ENCODE measurements around the gene LCN15.

Gene LCN15

GRCh38 chr9:136720251-136720897, 43.9 kb downstream of the LCN15 start:
- no peaks in the 10 kb centered on the region for H3K9me3 ChIP-seq (ENCODE audit: control insufficient read depth, insufficient read depth, low read depth, low read length)
- ChIA-PET CTCF (interaction anchor here (0.7 to 1.2 kb wide), 2 partner anchors 54 to 376 kb away, joined by 3 read pairs; no protein-coding TSS in a partner anchor), POLR2A (interaction anchor here (0.5 to 1.8 kb wide), 3 partner anchors 34 to 350 kb away, joined by 3 to 8 read pairs (median 4); partner anchors contain the start of genes AGPAT2 and SAPCD2)
- H3K4me3 ChIP-seq (ENCODE audit: low read depth, low read length), result no peak overlapping the region
- no peak overlapping the region for H3K27ac ChIP-seq (ENCODE audit: extremely low read depth, low read depth, low read length)
- no peaks in the 10 kb centered on the region for H3K4me1 ChIP-seq (ENCODE audit: control insufficient read depth, insufficient read depth, low read length)
- peaks cover 0 to 67% of the 10 kb centered on the region in 2 experiments; a peak in 2 of 3 replicates for H3K36me3 ChIP-seq (ENCODE audit: control insufficient read depth in 2 of 2, insufficient read depth in 1 of 2, low read length in 2 of 2)
- TF ChIP-seq ZNF600 (tag by site-specific recombination; IDR thresholded peaks at IDR 0.05) (peak; percentile 73), SETDB1 (IDR thresholded peaks at IDR 0.05; ENCODE audit: insufficient read length, low read length) (no peak), GLI2 (tag by site-specific recombination; IDR thresholded peaks at IDR 0.05; ENCODE audit: borderline replicate concordance, low read depth) (no peak), SCRT1 (tag by site-specific recombination; IDR thresholded peaks at IDR 0.05; ENCODE audit: borderline replicate concordance) (no peak), ZNF670 (tag by site-specific recombination; IDR thresholded peaks at IDR 0.05; ENCODE audit: low read depth) (no peak), ZNF140 (tag by site-specific recombination; IDR thresholded peaks at IDR 0.05) (no peak), YY1 (tag by site-specific recombination; IDR thresholded peaks at IDR 0.05) (no peak), TCF7L2 (IDR thresholded peaks at IDR 0.05; ENCODE audit: borderline replicate concordance, low read depth, low read length) (no peak), ZNF426 (tag by site-specific recombination; IDR thresholded peaks at IDR 0.05) (no peak), SP3 (tag by site-specific recombination; IDR thresholded peaks at IDR 0.05) (0 out of 2 replicates have a peak, but pooled peaks have one; percentile 23), ZSCAN18 (tag by site-specific recombination; IDR thresholded peaks at IDR 0.05) (no peak), ZNF223 (tag by site-specific recombination; IDR thresholded peaks at IDR 0.05) (peak; percentile 71; the same call in 1 of the 2 replicates), ZNF391 (tag by site-specific recombination; IDR thresholded peaks at IDR 0.05; ENCODE audit: borderline replicate concordance, low read depth) (no peak), KLF8 (tag by site-specific recombination; IDR thresholded peaks at IDR 0.05) (peak; percentile 75), ZFHX2 (tag by site-specific recombination; conservative IDR thresholded peaks at IDR 0.05) (no peak), GLIS1 (tag by site-specific recombination; IDR thresholded peaks at IDR 0.05) (peak; percentile 98), ZFP69B (tag by site-specific recombination; IDR thresholded peaks at IDR 0.05) (no peak; the same call in 1 of the 2 replicates), ZNF324 (tag by site-specific recombination; IDR thresholded peaks at IDR 0.05) (no peak), ZNF571 (tag by site-specific recombination; IDR thresholded peaks at IDR 0.05) (no peak), ZEB2 (tag by site-specific recombination; IDR thresholded peaks at IDR 0.05) (no peak), ZNF214 (tag by site-specific recombination; IDR thresholded peaks at IDR 0.05; ENCODE audit: borderline replicate concordance) (no peak), TRIM28 (IDR thresholded peaks at IDR 0.05; ENCODE audit: borderline replicate concordance, low read length) (no peak), PATZ1 (tag by site-specific recombination; IDR thresholded peaks at IDR 0.05) (peak; percentile 81), ZBTB7A (tag by site-specific recombination; IDR thresholded peaks at IDR 0.05; ENCODE audit: low read depth) (no peak), ZBTB6 (tag by site-specific recombination; IDR thresholded peaks at IDR 0.05) (peak; percentile 98), ZNF16 (tag by site-specific recombination; IDR thresholded peaks at IDR 0.05; ENCODE audit: low read depth) (no peak)
- TF ChIP-seq, protein P1, sequence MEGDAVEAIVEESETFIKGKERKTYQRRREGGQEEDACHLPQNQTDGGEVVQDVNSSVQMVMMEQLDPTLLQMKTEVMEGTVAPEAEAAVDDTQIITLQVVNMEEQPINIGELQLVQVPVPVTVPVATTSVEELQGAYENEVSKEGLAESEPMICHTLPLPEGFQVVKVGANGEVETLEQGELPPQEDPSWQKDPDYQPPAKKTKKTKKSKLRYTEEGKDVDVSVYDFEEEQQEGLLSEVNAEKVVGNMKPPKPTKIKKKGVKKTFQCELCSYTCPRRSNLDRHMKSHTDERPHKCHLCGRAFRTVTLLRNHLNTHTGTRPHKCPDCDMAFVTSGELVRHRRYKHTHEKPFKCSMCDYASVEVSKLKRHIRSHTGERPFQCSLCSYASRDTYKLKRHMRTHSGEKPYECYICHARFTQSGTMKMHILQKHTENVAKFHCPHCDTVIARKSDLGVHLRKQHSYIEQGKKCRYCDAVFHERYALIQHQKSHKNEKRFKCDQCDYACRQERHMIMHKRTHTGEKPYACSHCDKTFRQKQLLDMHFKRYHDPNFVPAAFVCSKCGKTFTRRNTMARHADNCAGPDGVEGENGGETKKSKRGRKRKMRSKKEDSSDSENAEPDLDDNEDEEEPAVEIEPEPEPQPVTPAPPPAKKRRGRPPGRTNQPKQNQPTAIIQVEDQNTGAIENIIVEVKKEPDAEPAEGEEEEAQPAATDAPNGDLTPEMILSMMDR (tag by site-specific recombination; IDR thresholded peaks at IDR 0.05), result no peak
- TF ChIP-seq, protein P2, sequence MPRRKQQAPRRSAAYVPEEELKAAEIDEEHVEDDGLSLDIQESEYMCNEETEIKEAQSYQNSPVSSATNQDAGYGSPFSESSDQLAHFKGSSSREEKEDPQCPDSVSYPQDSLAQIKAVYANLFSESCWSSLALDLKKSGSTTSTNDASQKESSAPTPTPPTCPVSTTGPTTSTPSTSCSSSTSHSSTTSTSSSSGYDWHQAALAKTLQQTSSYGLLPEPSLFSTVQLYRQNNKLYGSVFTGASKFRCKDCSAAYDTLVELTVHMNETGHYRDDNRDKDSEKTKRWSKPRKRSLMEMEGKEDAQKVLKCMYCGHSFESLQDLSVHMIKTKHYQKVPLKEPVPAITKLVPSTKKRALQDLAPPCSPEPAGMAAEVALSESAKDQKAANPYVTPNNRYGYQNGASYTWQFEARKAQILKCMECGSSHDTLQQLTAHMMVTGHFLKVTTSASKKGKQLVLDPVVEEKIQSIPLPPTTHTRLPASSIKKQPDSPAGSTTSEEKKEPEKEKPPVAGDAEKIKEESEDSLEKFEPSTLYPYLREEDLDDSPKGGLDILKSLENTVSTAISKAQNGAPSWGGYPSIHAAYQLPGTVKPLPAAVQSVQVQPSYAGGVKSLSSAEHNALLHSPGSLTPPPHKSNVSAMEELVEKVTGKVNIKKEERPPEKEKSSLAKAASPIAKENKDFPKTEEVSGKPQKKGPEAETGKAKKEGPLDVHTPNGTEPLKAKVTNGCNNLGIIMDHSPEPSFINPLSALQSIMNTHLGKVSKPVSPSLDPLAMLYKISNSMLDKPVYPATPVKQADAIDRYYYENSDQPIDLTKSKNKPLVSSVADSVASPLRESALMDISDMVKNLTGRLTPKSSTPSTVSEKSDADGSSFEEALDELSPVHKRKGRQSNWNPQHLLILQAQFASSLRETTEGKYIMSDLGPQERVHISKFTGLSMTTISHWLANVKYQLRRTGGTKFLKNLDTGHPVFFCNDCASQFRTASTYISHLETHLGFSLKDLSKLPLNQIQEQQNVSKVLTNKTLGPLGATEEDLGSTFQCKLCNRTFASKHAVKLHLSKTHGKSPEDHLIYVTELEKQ (tag by site-specific recombination; IDR thresholded peaks at IDR 0.05; ENCODE audit: borderline replicate concordance), result no peak

All from HEK293 (cell line).